GM18873 (cell line): Measurements from ENCODE around the gene GNS.
"Not testable (repeated sequence)": the region's sequence is repeated elsewhere in the genome, so short reads cannot be mapped to it uniquely, and the experiment has no call there.

ENCODE experiments used
- ATAC-seq: cut with Tn5 transposase; IDR thresholded peaks from one replicate; pipeline ENCODE4 v1.9.1; 2021; ENCODE audit warnings: mild to moderate bottlenecking, moderate library complexity, moderate number of reproducible peaks; ENCODE audit not compliant: unreplicated experiment, low FRiP score

The GNS gene

DNA sequence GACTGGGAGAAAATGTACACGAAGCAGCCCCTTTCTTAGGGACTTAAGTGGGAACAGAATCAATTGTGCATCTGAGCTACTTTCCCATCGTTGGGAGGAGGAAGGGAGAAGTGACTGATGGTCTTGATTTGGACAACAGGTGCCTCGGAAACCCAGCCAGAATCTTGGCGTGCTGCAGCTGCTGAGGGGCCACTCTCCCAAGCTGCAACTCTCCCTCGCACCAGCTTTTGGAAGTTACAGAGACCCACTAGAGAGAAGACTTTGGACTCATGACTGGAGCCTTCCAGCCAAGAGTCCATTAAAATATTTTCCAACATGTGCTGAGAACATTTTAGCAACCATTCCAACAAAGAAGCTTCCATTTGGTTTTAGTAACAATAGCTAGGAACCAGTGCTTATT lies 52.3 kb downstream of the GNS start:
- ATAC-seq = no peak

- no peak for ATAC-seq
Measured at GRCh38 chr12:64706306-64706705, 52.9 kb downstream of the GNS start.

- no peak for ATAC-seq
Measured at GRCh38 chr12:64701283-64701682, 57.9 kb downstream of the GNS start.

GRCh38 chr12:64700532-64700931 lies 58.7 kb downstream of the GNS start:
- no peak for ATAC-seq

GRCh38 chr12:64699504-64700115 lies 59.6 kb downstream of the GNS start:
- ATAC-seq = no peak

- ATAC-seq = no peak
Measured at GRCh38 chr12:64696080-64696741, 63.0 kb downstream of the GNS start.

GRCh38 chr12:64695550-64695949 lies 63.7 kb downstream of the GNS start:
- ATAC-seq = no peak

GRCh38 chr12:64694130-64695040 lies 64.8 kb downstream of the GNS start:
- ATAC-seq = no peak

GRCh38 chr12:64691795-64692583 lies 67.2 kb downstream of the GNS start:
- ATAC-seq = no peak

GRCh38 chr12:64691227-64691794 lies 67.9 kb downstream of the GNS start:
- ATAC-seq = no peak

- not testable (repeated sequence) for ATAC-seq
Measured at GRCh38 chr12:64690236-64690635, 69.0 kb downstream of the GNS start.

DNA sequence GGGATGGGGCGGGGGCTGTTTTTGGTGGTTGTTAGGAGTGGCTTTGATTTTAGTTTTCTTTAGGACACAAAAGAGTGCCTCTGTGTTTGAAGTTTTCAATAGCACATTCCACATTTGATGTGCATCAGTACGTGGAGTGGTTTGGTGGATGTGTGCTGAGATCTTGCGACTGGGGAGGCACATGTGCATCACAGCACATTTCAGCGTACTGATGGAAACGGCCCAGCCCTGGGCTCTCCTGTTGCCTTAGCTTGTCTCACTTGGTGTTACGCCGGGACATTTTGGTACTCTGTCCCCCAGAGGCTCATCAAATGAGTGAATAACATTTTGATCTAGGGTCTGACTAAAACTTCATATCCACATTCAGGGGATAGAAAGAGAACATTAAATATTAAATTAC lies 70.5 kb downstream of the GNS start:
- ATAC-seq = no peak

DNA sequence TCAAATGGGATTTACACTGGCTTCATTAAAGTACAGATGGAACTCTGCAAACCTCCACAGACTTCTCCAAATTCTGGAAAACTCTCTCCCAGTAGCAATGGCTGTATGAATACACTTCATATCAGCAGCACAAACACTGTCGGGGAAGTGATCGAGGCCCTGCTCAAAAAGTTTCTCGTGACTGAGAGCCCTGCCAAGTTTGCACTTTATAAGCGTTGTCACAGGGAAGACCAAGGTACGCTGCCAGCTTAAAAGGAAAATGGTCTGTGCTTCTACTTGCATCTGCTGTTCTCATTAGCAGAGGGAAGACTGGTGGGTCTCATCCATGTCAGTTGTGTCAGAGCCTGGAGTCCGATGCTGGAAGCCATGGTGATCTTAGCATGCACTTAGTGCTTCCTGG lies 71.0 kb downstream of the GNS start:
- ATAC-seq = no peak

- no peak for ATAC-seq
Measured at GRCh38 chr12:64687816-64688215, 71.4 kb downstream of the GNS start.

DNA sequence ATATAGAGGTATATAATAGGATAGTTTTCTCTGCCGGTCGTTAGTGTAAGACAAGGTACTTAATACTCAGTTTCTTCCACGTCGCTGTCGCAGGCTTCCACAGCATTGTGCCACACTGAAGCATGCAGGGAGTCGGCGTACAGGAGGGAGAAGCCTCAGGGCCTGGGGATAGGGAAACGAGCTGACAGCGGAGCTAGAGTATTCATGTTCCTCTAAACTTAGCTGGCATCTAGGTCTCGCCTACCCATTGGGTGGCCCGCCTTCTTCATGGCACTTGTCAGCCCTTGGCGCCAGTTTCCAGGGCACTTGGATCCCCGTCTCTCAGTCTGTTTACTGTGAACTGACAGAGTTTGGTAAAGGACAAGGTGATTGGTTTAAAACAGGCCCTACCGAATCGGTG lies 73.6 kb downstream of the GNS start:
- no peak for ATAC-seq

GRCh38 chr12:64685050-64685449 lies 74.2 kb downstream of the GNS start:
- no peak for ATAC-seq

DNA sequence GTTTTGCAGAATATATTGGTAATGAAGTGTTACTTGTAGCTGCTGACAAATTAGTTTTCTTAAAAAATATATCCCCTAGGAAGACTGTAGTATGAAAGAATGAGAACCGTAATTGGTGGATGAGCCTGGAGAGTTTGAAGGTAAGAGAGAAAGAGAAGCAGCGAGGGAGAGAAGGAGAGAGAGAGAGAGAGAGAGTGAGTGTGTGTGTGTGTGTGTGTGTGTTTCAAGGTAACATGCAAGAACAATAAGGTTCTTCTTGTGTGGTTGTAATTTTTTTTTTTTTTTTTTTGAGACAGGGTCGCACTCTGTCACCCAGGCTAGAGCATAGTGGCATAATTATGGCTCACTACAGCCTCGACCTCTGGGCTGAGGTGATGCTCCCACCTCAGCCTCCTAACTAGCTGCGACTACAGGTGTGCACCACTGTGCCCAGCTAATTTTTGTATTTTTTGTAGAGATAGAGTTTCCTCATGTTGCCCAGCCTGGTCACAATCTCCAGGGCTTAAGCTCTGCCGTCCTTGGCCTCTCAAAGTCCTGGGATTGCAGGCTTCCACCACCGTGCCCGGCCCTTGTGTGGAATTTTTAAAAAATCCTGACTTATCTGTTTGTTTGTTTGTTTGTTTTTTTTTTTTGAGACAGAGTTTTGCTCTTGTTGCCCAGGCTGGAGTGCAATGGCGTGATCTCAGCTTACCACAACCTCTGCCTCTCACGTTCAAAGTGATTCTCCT lies 75.2 kb downstream of the GNS start:
- ATAC-seq = no peak

- no peak for ATAC-seq
Measured at GRCh38 chr12:64682572-64683277, 76.5 kb downstream of the GNS start.
